GM18909 (cell line): Measurements from ENCODE around the gene ASB12.
"Not testable (repeated sequence)": the region's sequence is repeated elsewhere in the genome, so short reads cannot be mapped to it uniquely, and the experiment has no call there.

Source experiments
- ATAC-seq: cut with Tn5 transposase; IDR thresholded peaks from one replicate; pipeline ENCODE4 v1.9.1; 2021; ENCODE audit warnings: mild to moderate bottlenecking; ENCODE audit not compliant: unreplicated experiment, poor library complexity

The ASB12 gene

GRCh38 chrX:64230123-64230970, at the start of gene ASB12:
TSS of gene ASB12 (minus strand) at chrX:64230607. CDS start at chrX:64225650, 4,957 bp downstream.
- ATAC-seq = no peak

DNA sequence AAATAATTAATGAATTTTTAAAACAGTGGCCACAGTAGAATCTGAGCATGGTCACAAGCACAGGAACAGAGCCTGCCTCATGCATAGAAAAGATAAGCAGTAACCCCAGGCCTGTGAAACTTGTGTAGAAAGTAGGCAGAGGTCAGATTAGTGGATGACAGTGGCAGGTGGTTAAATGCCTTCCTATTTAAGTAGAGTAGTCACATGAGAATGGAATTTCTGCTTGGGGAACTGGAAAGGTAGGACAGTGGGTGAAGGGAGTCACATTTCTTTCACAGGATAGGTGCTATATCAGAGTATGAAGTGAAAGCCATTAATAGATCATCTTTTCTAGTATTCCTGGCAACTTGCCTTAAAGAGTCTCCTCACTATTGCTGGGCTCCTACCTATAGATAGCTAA, 34.9 kb upstream of the ASB12 start:
- no peak for ATAC-seq

- no peak for ATAC-seq
These were observed 1.3 kb downstream of the ASB12 start for GRCh38 chrX:64229154-64229553.

DNA sequence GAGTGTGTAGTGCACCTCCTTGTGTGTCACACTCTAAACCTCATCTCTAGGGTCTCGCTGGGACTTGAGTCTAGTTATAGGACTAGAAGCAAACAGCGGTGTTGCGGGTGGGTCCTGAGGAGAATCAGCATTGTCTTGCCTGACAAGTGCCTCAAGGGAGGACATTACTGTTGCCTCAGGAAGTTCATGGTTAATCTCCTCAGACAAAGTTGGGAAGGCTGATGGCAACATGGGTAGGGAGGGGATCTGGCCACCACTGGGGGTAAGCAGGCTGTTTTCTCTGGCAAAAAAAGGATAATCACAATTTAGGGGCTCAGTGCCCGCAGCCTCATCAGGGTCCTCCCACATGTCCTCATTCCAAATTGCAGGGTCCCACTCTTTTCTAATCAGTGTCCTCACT, 12.4 kb downstream of the ASB12 start:
- no peak for ATAC-seq

DNA sequence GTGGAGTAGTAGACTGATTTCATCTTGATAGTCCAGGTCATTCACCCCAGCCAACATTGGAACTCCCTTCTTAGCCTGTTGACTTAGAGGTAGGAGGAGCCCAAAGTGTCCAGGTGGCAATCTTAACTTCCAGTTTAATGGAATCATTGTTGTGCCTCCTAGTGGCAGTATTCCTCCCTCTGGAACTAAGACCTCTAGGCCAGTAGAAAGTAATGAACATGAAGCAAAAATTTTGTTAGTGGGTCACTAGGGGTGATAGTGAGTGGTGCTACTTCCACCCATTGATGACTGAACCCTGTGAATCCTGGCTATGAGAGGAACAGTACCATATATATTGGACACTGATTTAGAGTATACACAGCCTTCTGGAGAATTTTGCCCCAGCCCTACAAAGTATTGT, 16.4 kb downstream of the ASB12 start:
- ATAC-seq = not testable (repeated sequence)

DNA sequence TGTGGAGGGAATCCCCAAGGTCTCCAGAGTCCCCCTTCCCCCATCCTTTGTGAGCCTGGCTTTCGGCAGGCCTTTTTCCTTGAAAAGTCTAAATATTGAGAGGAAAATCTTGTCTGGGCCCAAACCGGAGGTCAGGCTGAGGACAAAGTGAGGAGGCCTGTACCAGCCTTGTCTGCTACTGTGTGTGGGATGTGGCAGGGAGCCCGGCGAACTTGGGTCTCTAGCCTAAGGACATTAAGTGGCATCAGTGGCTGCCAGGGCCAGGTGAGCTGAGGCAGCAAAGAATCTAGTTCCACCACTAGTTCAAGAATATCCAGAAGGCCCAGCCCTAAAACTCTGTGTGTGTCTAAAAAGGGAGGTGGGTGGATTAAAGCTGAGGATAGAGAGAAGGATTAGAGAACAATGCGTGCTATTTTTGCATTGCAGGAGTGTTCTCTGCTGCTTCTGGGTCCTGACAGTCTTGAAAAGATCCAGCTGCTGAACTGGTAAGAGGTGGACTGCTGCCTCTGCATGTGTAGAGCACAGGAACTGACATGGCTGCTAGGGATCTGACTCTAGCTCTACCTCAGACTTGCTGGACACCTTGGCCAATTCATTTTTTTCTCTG, 23.7 kb downstream of the ASB12 start:
- no peak for ATAC-seq

GRCh38 chrX:64205735-64206501, 24.5 kb downstream of the ASB12 start:
- peak; percentile 87 for ATAC-seq

DNA sequence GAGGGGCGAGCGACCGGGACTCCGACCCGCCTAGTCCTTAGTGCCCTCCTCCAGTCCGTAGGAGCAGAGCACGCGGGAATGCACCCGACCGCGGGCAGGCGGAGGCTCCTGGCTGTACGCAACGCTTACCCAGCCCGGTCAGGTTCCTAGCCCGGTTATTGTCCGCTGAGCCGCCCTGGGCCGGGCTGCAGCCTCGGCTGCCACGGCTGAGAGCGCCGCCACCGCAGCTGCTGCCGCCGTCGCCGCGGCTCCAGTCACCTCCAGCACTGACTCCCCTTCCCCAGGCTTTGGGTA, 25.0 kb downstream of the ASB12 start, which contains the start of gene AMER1:
TSS of gene AMER1 (minus strand) at position 268 of the 294 bp plus-strand sequence. CDS start 12,422 bp downstream, outside the sequence.
- ATAC-seq = peak; percentile 42

GRCh38 chrX:64204701-64205440, 25.5 kb downstream of the ASB12 start:
- ATAC-seq = peak; percentile 14

DNA sequence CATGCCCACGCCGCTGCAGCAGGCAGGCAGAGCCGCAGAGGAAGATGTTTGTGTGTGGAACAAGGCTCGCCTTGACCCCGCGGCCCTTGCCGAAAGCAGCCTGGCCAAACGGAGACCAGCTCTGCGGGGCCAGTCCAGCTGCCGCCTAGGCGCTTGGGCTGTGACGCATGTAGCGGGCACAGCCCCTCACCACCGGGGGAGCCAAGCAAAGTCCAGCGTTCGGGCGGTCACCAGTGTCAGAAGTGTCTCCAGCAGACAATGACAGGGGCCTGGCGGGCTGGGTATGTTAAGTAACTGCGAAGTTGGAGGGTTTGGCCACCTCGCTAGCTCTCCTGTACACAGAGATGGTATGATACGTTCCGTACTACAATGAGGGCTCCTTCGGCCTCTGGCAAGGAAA, 26.2 kb downstream of the ASB12 start:
- ATAC-seq = no peak

DNA sequence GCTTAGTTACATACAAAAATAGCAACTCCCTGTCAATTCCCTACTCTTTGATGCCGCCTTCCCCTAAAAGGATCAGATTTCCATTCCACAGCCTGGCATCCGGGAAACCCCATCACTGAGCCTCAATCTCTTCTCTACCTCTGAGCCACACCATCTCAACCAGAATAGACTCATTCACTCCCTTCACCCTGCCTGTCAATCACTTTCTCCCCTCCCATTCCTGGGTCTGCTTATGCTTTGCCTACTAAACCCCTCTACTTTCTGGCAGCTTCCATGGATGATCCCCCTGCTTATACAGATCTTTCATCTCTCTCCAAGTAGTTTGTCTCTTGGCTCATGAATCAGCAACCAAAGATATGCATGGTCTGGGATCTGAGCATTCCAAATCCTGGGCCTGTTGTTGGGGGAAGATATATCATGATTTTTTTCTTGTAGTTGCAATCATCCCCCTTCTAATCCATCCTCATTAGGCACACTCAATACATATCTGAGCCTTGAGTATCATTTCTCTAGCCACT, 27.5 kb downstream of the ASB12 start:
- no peak for ATAC-seq

- ATAC-seq = no peak
These were observed 32.4 kb downstream of the ASB12 start for GRCh38 chrX:64198036-64198435.

DNA sequence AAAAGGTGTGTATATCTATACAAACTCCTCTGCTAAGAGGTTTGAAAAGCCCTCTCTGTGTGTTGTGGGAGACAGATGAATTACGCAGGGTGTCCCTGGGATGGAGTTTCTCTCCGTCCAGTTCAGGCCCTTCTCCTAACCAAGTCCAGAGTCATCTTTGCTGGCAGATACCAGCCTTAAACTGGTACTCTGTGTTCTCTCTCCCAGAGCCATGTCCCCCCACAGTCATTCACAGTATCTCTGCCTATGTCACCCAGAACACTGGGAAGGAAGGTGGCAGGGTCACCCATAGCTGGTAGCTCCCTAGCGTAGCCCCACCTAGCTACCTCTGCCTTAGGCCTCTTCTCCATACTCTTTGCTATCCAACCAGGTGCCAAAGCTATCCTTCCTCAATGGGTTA, 33.8 kb downstream of the ASB12 start:
- no peak for ATAC-seq

DNA sequence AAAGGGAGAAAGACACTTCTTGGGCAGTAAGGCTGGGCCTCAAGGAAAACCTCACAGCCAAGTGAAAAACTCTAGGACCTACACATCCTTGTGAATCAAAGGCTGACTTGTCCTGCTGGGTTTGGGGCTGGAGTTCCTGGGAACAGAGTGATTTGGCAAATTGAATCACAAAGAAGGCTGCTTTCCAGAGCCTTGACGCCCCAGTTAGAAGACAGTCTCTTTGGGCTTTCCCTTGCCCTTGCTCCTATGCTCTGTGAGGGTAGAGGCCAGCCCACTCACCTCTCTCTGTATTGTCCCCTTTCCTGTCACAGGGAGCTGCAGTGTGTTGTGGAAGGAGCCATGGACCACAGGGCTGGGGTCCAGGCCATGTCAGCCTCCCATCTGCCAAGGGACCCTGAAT, 34.5 kb downstream of the ASB12 start:
- no peak for ATAC-seq

GRCh38 chrX:64192673-64193072, 37.7 kb downstream of the ASB12 start:
- no peak for ATAC-seq

- ATAC-seq = no peak
These were observed 38.4 kb downstream of the ASB12 start for GRCh38 chrX:64192040-64192439.

DNA sequence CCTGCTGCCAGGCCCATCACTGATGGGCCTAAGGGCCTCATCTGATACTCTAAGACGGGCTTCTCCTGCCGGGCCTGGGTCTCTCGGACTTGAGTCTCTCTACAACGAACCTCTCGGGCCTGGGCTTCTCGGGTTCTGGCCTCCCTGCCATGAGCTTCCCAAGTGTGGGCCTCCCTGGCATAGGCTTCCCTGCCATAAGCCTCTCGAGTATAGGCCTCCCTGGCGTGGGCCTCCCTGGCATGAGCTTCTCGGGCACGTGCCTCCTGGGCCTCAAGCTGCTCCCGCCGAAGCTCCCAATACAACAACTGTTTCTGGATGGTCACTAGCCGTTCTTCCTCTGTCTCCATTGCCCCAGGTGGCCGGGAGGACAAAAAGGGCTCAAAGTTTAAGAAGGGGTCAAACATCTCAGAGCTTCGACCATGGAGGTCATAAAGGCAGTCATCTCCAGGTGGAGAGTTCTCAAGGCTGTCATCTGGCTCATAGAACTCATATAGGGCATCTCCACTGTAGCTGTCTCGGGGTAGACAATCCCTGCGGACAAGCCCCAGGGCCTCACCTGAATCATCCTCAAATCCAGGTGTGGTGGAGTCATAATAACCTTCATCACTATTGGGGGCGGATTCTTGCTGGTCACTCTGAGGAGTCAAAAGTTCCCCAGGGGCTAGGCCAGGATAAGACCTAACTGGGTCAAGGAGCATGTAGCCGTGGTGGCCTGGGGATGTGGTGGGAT, 39.0 kb downstream of the ASB12 start:
- no peak for ATAC-seq

GRCh38 chrX:64190136-64190740, 40.2 kb downstream of the ASB12 start:
- ATAC-seq = no peak

- no peak for ATAC-seq
These were observed 41.5 kb downstream of the ASB12 start for GRCh38 chrX:64188901-64189300.
